ENCODE data around the gene PDCD1LG2. TPM values are rescaled to one million over a fixed set of nuclear protein-coding genes. Genes with fewer than 3 reads are reported as not detected.
A peak's percentile ranks its signal among the peaks of the same experiment; 100 is the strongest.

The PDCD1LG2 gene
- total and polyA plus RNA-seq, 12 donors: 0.51 to 8.6 (median 1.3) TPM

DNA sequence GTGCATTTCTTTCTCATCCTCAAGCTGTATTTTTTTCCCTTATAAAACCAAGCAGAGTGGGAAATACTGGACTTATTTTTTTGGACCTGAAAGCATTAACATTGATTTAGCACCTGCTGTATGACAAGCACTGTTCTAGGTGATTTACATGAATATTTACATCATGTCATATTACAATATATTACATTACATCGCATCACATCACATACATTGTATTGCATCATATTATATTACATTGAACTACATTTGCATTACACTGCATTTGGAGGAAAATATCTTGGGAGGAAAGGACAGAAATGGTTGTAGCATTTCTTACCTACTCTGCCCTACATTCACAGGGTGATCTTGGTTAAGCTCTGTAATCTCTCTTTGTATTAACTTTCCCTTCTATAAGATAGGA lies 11.2 kb upstream of the PDCD1LG2 start:
- H3K36me3 ChIP-seq: no peaks in the 10 kb centered on the region
- intact Hi-C loops (cut with DNase I): no loop called here
- no peak for DNase-seq
- peak overlapping the region in 9 of 10 donors; percentile 71 to 90 (median 83) for H3K27ac ChIP-seq
- peaks cover 0 to 16% (median 0%) of the 10 kb centered on the region in 11 donors for H3K9me3 ChIP-seq
- peaks cover 7 to 36% (median 30%) of the 10 kb centered on the region in 9 donors for H3K4me1 ChIP-seq
- no peaks in the 10 kb centered on the region for H3K27me3 ChIP-seq
- 96 to 97% methylated on average over 1 of the region's 1 CpG for WGBS, 2 donors
- no peak overlapping the region for H3K4me3 ChIP-seq
- ATAC-seq: no peak
- no peak for TF ChIP-seq CTCF (IDR thresholded peaks at IDR 0.05)

DNA sequence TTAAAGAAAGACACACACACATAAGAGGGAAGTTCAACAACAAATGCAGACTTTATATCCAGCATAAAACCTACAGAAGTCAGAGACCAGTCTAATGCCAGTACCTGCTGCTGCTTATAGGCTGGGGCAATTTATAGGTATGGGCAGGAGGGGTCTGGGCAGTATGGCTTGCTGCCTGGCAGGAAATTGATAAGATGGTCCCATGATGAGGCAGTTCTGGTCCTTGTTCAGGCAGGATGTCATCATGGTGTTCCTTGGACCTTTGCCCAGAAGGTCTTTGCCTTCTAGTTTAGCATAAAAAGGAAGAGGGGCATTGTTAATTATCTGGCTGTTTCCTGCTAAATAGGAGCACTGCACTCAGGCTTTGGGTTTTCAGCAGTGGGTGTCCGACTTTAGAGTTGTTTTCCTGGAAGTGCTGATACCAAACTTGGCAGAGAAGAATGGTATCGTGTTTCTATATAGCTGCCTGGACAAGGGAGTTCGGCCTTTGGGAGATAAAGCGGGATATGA lies 10.4 kb upstream of the PDCD1LG2 start:
- peaks cover 7 to 36% (median 29%) of the 10 kb centered on the region in 9 donors for H3K4me1 ChIP-seq
- peaks cover 0 to 18% (median 0%) of the 10 kb centered on the region in 11 donors for H3K9me3 ChIP-seq
- peak overlapping the region; percentile 71 to 90 (median 82) for H3K27ac ChIP-seq
- WGBS, 2 donors: 16% methylated on average over 4 of the region's 4 CpGs
- H3K4me3 ChIP-seq: no peak overlapping the region
- no peak for TF ChIP-seq CTCF (IDR thresholded peaks at IDR 0.05)
- ATAC-seq: peak; percentile 14 to 78 (median 69)
- intact Hi-C loops (cut with DNase I): loop anchor here in 4 of 10 donors (2.0 to 5.0 kb wide), 6 partner anchors 43 to 82 kb away; partner anchors contain the start of gene CD274 (in 2 of the 4)
- peak in 1 of 2 donors; percentile 70 for DNase-seq
- H3K27me3 ChIP-seq: no peaks in the 10 kb centered on the region
- H3K36me3 ChIP-seq: no peaks in the 10 kb centered on the region

- peak; percentile 66 to 94 (median 88) for ATAC-seq
- 20 to 24% methylated on average over 18 of the region's 18 CpGs for WGBS, 2 donors
- no peak overlapping the region for H3K4me3 ChIP-seq
- peaks cover 0 to 18% (median 0%) of the 10 kb centered on the region in 11 donors for H3K9me3 ChIP-seq
- no peaks in the 10 kb centered on the region for H3K27me3 ChIP-seq
- H3K36me3 ChIP-seq: no peaks in the 10 kb centered on the region
- peaks cover 7 to 36% (median 29%) of the 10 kb centered on the region in 9 donors for H3K4me1 ChIP-seq
- peak; percentile 59 to 84 for DNase-seq
- no peak for TF ChIP-seq CTCF (IDR thresholded peaks at IDR 0.05)
- peak overlapping the region; percentile 71 to 90 (median 82) for H3K27ac ChIP-seq
- intact Hi-C loops (cut with DNase I): loop anchor here in 4 of 10 donors (2.0 to 5.0 kb wide), 6 partner anchors 43 to 82 kb away; partner anchors contain the start of gene CD274 (in 2 of the 4)
Measured at GRCh38 chr9:5500441-5501235, 9.7 kb upstream of the PDCD1LG2 start.

DNA sequence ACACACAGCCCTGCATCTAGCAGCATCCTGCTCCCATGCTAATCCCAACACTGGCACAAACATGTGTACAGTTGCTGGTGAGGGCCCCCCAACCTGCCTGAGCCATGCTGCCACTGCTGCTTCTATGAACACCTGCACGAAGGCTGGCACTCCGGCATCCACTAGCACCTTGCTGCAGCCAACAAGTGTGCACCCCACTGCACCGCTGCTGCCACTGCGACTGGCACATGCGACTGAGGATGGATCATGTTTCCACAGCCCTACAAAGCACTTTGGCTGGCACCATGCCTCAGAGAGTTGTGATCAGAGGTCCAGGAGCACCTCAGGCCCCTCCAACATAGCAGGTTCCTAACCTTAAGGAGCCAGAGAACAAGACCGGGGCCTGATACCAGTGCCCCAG lies 7.8 kb upstream of the PDCD1LG2 start:
- Histone ChIP-seq H3K27me3 (no peaks in the 10 kb centered on the region), H3K27ac (no peak overlapping the region), H3K36me3 (no peaks in the 10 kb centered on the region), H3K4me3 (no peak overlapping the region), H3K4me1 (peaks cover 7 to 36% (median 29%) of the 10 kb centered on the region in 9 donors), H3K9me3 (peaks cover 0 to 18% (median 0%) of the 10 kb centered on the region in 11 donors)
- DNase-seq (no peak), ATAC-seq (peak in 1 of 8 donors; percentile 16)
- WGBS, 2 donors: 56 to 66% methylated on average over 6 of the region's 6 CpGs
- no peak for TF ChIP-seq CTCF (IDR thresholded peaks at IDR 0.05)
- intact Hi-C loops (cut with DNase I): loop anchor here in 3 of 10 donors (5.0 kb wide), 4 partner anchors 45 to 80 kb away; partner anchors contain the start of gene CD274 (in 1 of the 3)

All from heart right ventricle (tissue), 16 donors.